Kidney (tissue), 14 donors: ENCODE measurements around the gene SHQ1. TPM values are rescaled to one million over a fixed set of nuclear protein-coding genes. Genes with fewer than 3 reads are reported as not detected.

Source experiments
- DNase-seq, 5 donors: peaks; one replicate each; pipeline ENCODE4 v3.0.0-alpha.2; 2013 to 2020
- FAIRE-seq: peaks from 2 replicates; lab custom pipeline; 2012; peaks lifted over from hg19 to GRCh38; lab: Jason Lieb, UNC
- H3K27ac ChIP-seq, 2 donors: one replicate each; pipeline ENCODE4 v1.7.0; 2013; ENCODE audit warnings: low read depth in 2 of 2, low read length in 2 of 2, inconsistent platforms in 1 of 2
- H3K27me3 ChIP-seq: one replicate; pipeline ENCODE4 v1.7.1; 2013; ENCODE audit warnings: low read length, inconsistent platforms; ENCODE audit not compliant: control insufficient read depth, insufficient read depth
- H3K36me3 ChIP-seq, 3 donors: one replicate each; pipeline versions ENCODE4 v1.7.0 to v1.7.1; 2013; ENCODE audit warnings: low read length in 3 of 3, control low read depth in 1 of 3, inconsistent platforms in 1 of 3; ENCODE audit not compliant: insufficient read depth in 3 of 3, control insufficient read depth in 2 of 3
- H3K4me1 ChIP-seq, 3 donors: one replicate each; pipeline versions ENCODE4 v1.7.0 to v1.7.1; 2013; ENCODE audit warnings: low read length in 3 of 3, inconsistent platforms in 1 of 3, low read depth in 1 of 3; ENCODE audit not compliant: control insufficient read depth in 2 of 3, insufficient read depth in 2 of 3
- H3K4me3 ChIP-seq, 3 donors: one replicate each; pipeline versions ENCODE4 v1.7.0 to v1.8.1; 2013; ENCODE audit warnings: low read length in 3 of 3, control low read depth in 1 of 3, inconsistent platforms in 1 of 3
- H3K9ac ChIP-seq, 3 donors: one replicate each; pipeline versions ENCODE4 v1.7.0 to v1.7.1; 2013; ENCODE audit warnings: low read length in 3 of 3, control low read depth in 1 of 3, inconsistent platforms in 1 of 3
- H3K9me3 ChIP-seq, 3 donors: one replicate each; pipeline versions ENCODE4 v1.7.0 to v1.7.1; 2013; ENCODE audit warnings: low read length in 3 of 3, control low read depth in 1 of 3, inconsistent platforms in 1 of 3; ENCODE audit not compliant: control insufficient read depth in 2 of 3, insufficient read depth in 1 of 3
- CTCF ChIP-seq: IDR thresholded peaks from 3 replicates; pipeline ENCODE4 v1.5.1; 2012; ENCODE audit warnings: mild to moderate bottlenecking, moderate library complexity, borderline replicate concordance; ENCODE audit not compliant: insufficient read depth; ENCODE audit errors: extremely low read depth
- intact Hi-C: fragments of 100-400 bp; cut with DNase I; formaldehyde crosslinking; loops from one replicate; pipeline ENCODE4 v1.11.1; 2022
- polyA plus RNA-seq: library from polyadenylated mRNA; stranded (reverse); fragments of 350-450 nt; fragmentation: Illumina TruSeq; extraction: RNeasy Lipid Tissue Mini Kit (QIAGEN cat#74804); gene quantifications from one replicate; pipeline ENCODE4 v1.2.3, GENCODE V29; 2014; ENCODE audit warnings: low read depth, low replicate concordance; ENCODE audit not compliant: insufficient read depth
- total RNA-seq: library from RNA; stranded (reverse); fragmentation: NEBNext Ultra II Directional; extraction: Animal tissue kit (Norgen Biotek cat#: 25700); gene quantifications from one replicate; pipeline ENCODE4 v1.2.1, GENCODE V29; 2021
- donor health status: control.
- donor health status: control.
- donor health status: control.
- donor health status: control.
- donor health status: control.
- donor health status: DM: yes; HTN: yes; CAD: no.
- donor health status: Normal renal cell carcinoma (clear cell type).

The SHQ1 gene
- total and polyA plus RNA-seq, 2 donors from 2014 or later, result 8.1 to 23.1 TPM

GRCh38 chr3:72860053-72860452, 11.8 kb upstream of the SHQ1 start:
- no peak for TF ChIP-seq CTCF
- Histone ChIP-seq H3K27me3 (no peaks in the 10 kb centered on the region), H3K4me1 (no peaks in the 10 kb centered on the region), H3K9me3 (no peaks in the 10 kb centered on the region), H3K9ac (no peak overlapping the region), H3K27ac (no peak overlapping the region), H3K36me3 (no peaks in the 10 kb centered on the region), H3K4me3 (no peak overlapping the region)
- no peak for DNase-seq
- intact Hi-C loops, result no loop called here
- FAIRE-seq, result peak; percentile 3

- intact Hi-C loops, result no loop called here
- TF ChIP-seq CTCF, result no peak
- Histone ChIP-seq H3K4me3 (no peak overlapping the region), H3K4me1 (no peaks in the 10 kb centered on the region), H3K36me3 (no peaks in the 10 kb centered on the region), H3K27ac (no peak overlapping the region), H3K9me3 (no peaks in the 10 kb centered on the region), H3K9ac (no peak overlapping the region), H3K27me3 (no peaks in the 10 kb centered on the region)
- FAIRE-seq (no peak), DNase-seq (no peak)
These were observed 6.8 kb upstream of the SHQ1 start for GRCh38 chr3:72855001-72855400.

- TF ChIP-seq CTCF, result no peak
- intact Hi-C loops, result no loop called here
- Histone ChIP-seq H3K9ac (peak overlapping the region; percentile 65 to 91 (median 85)), H3K4me1 (peaks cover 3 to 16% (median 4%) of the 10 kb centered on the region in 3 donors), H3K36me3 (no peaks in the 10 kb centered on the region), H3K9me3 (no peaks in the 10 kb centered on the region), H3K27me3 (no peaks in the 10 kb centered on the region), H3K4me3 (peak overlapping the region; percentile 96 to 100 (median 97)), H3K27ac (no peak overlapping the region)
- no peak for FAIRE-seq
- no peak for DNase-seq
These were observed 447 bp upstream of the SHQ1 start for GRCh38 chr3:72848703-72849081.

- H3K27ac ChIP-seq, result no peak overlapping the region
- no peaks in the 10 kb centered on the region for H3K9me3 ChIP-seq
- no peaks in the 10 kb centered on the region for H3K36me3 ChIP-seq
- intact Hi-C loops, result no loop called here
- FAIRE-seq (no peak), DNase-seq (no peak)
- no peaks in the 10 kb centered on the region for H3K27me3 ChIP-seq
- peak overlapping the region; percentile 52 to 91 (median 85) for H3K9ac ChIP-seq
- H3K4me3 ChIP-seq, result peak overlapping the region; percentile 96 to 100 (median 97)
- H3K4me1 ChIP-seq, result peaks cover 3 to 16% (median 4%) of the 10 kb centered on the region in 3 donors
- no peak for TF ChIP-seq CTCF
These were observed 963 bp downstream of the SHQ1 start for GRCh38 chr3:72847282-72847681.
